HK-2 (cell line): Measurements from ENCODE around the gene RECQL5.
"Not testable (repeated sequence)": the region's sequence is repeated elsewhere in the genome, so short reads cannot be mapped to it uniquely, and the experiment has no call there.

Experiments
- DNase-seq: peaks from one replicate; pipeline ENCODE4 v3.0.0-alpha.2; 2018; ENCODE audit not compliant: unreplicated experiment

RECQL5 gene

DNA sequence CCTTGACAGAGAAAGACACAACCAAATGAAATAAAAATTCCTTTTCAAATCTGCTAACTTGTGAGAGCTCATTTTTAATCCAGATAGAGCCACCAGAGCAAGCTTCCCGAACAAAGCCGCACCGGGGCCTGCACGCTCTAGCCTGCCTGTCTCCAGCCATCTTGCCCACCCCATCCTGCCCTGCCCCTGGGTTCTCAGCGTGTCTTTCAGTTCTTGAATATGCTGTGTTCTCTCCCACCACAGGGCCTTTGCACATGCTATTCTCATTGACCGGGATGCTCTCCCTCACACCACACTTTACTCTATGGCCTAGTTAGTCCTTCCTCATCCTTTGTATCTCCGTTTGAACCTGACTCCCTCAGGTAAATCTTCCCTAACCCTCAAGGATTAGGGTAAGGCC lies 19.0 kb downstream of the RECQL5 start:
- no peak for DNase-seq

DNA sequence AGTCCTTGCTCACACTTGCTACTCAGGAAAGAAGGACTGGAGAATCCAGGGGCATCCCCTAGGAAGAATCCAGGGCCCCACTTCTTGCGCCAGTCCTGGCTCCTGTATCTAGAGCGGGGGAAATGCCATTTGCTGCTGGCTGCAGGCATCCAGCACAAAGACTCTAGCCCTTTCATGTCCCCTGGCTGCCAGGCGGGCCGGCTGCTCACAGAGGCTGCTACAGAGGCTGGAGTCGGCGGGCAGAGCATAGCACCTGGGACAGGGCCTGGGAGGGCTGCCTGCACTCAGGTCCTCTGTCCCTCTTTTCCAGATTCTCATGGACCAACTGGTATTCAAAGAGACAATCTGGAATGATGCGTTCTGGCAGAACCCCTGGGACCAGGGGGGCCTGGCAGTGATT lies 19.9 kb downstream of the RECQL5 start:
- DNase-seq = no peak

DNA sequence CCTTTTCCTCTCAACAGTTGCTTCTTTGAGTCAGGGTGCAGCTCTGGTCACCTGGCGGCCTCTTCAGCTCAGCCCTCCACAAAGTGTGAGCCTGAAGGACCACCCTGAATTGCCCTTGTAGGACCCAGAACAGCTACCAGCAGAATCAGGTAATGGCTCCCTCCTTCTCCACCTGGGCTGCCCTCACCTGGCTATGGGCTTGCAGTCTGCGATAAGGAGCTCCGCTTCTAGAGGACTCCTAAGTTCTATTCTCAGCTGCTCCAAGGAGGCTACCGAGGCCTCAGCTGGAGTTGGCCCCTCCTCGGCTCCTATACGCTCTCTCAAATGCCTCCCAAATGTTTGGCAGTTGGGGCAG lies 20.3 kb downstream of the RECQL5 start:
- no peak for DNase-seq

DNA sequence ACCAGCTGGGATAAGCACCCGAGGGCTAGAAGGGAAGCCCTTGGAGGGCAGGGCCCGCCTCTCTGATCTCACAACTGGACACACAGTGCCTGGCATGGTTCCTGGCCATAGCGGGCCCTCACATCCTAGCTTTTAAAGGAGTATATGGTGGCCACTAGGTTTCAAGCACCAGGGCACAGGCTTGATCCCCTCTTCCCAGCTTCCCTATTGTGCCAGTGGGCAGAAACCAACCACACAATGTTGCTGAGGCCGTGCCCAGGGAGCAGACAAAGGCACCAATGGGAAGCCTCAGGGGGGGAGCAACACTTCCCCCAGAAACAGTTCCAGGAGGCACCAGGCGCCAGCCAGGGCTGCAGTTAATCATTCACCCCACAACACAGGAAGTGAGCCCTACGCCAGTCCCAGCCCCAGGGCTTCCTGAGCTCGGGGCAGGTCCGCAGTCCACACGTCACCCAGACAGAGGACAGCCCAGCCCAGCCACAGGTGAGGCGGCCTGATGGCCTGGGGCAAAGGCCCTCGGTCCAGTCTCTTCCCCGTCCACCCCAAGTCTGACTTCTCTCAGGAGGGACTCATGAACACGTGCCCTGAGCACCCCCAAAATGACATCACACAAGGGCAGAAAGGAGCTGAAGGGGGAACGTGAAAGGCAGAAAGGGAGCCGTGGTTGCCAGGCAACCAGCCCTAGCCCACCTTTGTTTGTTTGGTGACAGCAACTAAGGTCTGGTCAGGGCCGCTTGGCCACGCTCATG lies 20.9 kb downstream of the RECQL5 start:
- DNase-seq = peak; percentile 94

DNA sequence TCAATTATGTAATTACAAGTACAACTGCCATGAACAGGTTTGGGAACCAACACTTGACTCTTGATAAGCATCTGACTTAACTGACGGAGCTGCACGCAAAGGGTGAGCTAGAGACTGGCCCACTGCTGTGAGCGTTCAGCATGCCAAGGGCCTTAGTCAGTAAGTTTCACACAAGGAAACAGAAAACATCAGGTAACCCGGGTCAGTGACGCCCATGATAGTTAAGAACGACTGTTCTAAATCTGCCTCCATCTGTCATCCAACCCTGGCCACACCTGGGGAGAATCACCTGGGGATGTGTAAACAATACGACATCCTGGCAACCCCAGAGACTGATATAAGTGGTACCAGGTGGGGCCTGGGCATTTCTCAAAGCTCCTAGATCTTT lies 21.5 kb downstream of the RECQL5 start:
- peak; percentile 66 for DNase-seq

DNA sequence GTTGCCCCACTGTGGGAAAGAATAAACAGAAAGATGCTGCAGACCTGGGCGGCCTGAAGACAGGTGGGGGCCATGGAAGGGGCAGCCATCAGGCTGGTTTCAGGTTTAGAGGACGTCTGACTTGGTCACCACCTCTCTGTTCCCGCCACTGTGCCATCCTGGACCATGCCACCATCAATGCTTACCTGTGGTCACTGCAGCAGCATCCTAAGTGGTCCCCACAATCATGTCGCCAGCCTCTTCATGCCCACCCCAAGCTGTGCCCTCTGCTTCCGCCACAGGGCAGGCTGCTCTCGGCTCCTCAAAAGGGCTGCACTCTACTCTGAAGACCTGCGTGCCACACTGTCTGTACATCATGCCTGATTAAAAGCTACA lies 23.3 kb downstream of the RECQL5 start:
- DNase-seq = no peak

DNA sequence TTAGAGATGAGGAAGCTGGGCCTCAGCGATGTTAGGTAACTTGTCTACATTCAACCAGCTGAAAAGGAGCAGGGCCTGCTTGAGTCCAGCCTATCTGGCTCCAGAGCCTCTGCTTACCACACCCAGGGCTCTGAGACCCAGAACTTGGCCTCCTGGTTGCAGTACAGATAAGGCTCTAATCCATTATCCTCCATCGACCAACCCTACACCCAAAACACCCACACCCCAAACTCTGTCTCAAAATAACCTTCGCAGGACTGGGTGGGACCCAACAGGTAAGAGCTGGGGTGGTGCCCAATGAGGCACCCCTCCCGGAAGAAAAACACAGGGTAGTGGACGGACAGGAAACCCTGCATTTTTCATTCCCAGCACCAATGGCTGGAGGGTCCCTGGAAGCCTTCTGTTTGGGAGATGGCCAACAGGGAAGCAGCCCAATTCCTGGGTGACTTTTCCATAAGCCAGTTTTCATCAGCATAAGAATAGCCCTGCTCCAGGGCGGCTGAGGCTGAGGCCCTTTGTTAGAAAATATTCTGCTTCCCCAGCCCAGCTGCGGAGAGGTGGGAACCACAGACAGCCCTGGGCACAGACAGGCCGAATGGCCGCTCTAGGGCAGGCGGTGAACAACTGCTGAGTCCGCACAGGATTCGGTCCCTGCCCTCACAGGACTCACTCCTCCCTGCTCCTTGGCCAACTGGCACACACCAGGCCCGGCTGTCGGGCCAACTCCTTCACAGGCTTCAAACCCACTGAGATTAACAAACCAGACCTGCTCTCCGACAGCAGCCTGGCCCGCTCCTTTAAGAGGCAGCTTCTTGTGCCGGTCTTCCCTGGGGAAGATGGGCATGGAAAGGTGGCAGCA lies 23.9 kb downstream of the RECQL5 start:
- no peak for DNase-seq

DNA sequence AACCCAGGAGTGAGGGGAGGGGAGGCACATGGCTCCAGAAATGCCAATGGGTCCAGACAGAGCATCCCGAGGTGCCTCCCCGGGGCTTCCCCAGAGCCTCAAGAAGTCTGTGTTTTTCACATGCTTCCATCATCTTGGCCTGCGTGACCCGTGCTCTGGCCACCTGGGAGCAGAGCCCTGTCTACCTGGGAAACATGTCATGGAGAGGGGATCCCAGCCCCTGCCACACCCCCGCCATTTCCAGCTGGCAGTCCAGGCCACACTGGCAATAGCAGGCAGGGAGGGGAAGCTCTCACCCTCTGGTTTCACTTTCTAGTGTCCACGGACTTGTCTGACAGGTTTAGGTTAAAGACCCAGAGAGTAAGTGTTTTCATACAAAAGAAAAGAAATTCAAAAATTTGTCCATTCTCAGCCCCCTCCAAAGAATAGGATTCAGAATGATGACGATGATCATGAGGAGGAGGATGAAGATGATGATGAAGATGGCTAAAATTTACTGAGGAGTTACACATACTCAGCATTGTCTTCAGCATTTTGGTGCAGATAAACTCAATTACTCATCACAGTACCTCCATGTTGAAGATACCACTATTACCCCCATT lies 24.7 kb downstream of the RECQL5 start:
- no peak for DNase-seq

DNA sequence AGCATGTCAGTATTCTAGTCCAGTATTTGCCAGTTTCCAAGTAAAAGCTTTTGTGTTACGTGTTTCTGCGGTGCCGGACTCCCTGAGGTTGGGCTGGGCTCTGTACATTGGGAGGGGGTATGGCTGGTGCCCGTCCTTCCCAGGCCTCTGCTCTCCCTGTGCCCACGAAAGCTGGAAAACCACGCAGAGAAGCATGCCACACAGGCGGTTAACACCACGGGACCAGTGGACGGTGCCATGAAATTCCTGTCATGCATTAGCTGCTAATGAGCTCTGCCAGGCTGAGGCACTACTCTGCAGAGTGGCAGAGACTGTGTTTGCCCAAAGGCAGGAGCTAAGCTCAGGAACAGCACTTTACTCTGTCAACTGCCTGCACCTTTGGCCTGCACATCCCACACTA lies 25.6 kb downstream of the RECQL5 start:
- no peak for DNase-seq

DNA sequence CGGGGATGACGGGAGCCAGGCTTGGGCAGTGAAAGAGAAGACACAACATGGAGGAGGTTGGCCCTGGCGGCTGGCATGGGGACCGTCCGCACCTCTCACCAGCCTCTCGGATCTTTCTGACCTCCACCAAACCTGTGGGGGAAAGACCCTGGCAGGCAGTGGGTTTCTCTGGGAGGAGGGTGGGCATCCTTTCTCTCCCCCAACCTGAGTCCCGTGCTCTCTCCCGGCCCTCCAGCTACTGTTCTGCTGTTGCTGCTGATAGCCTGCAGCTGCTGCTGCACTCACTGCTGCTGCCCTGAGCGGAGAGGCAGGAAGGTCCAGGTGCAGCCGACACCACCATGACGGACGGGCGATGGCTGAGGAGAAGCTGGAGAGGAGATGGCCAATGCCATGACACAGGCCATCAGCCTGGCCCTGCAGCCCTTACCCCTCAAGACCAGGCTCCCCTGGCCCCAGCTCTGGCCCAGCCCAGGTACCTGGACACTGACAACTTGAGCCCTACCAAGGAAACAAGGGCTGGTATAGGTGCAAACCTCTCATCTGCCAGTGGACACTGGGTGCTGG lies 26.3 kb downstream of the RECQL5 start:
- no peak for DNase-seq

DNA sequence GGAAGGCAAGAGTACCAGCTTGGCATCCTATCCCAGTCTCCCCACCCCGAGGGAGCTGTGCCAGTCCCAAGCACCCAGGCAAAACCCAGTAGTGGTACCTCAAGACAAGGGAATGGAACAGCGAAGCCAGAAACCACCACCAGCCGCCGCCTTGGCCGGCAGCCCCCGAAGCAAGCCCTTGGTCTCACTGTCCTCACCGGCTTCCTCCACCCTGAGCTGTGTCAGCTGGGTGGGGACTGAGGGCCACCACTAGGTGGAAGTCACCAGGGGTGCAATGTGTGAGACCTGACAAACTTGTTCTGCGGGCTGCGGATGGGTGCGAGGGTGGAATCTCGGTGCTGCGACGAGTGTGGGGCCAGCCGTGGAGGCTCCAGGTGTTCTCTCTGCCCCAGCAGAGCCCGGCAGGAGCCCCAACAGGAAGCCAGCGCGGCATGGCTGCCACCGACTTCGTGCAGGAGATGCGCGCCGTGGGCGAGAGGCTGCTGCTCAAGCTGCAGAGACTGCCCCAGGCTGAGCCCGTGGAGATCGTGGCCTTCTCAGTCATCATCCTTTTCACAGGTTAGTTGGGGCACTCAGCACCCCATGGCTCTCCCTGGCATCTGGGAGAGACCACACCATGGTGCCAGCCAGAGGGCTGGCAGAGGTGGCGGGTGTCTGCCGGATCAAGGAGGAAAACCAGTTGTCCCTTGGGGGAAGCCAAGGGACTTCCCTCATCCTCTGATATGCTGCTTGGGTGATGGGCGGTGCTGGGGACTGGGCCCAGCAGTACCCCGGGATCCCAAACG lies 27.0 kb downstream of the RECQL5 start:
- DNase-seq = no peak

DNA sequence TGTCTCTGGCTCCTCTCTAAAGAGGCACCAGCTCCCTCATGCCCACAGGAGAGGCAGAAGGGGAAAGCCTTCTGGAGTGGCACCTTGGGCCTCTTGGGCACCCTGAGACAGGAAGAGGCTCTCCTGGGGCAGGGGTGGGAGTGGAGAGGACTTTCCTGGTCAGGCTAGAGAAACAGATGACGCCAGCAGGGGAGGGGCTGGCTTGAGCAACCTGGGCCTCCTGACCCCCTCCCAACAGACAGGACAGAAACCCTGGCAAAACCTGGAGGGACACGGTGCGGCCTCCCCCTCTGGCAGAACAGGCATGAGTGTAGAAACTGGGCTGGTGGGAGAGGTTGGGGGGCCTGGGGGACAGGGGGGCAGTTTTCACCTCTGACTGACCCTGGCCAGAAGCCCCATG lies 27.6 kb downstream of the RECQL5 start:
- no peak for DNase-seq

DNA sequence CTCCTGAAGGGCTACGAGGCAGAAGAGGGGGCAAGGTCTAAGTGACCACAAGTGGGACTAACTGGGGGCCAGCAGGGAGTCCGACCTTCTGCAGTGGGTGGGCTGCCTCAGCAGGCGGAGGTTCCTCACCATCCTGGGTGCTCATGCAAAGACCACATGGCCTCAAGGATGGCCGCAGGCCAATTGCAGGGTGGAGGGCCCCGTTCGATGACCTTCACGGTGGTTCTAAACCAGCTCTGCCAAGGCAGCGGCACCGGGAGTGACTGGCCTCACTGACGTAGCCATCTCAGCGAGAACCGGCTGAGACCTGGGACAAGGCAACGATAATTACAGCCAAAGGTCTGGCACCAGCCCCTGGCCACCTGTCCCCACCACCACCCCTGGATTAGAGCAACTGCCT lies 28.1 kb downstream of the RECQL5 start:
- DNase-seq = no peak

DNA sequence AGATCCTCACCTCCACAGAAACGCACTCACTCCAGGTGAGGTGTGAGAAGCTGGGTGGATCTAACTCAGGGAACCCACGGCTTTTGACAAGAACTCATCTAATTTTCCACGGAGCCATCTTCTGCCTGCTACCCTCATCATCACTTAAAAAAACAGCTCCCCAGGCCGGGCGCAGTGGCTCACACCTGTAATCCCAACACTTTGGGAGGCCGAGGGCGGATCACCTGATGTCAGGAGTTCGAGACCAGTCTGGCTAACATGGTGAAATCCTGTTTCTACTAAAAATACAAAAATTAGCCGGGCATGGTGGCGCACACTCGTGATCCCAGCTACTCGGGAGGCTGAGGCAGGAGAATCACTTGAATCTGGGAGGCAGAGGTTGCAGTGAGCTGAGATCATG lies 28.9 kb downstream of the RECQL5 start:
- DNase-seq = not testable (repeated sequence)

DNA sequence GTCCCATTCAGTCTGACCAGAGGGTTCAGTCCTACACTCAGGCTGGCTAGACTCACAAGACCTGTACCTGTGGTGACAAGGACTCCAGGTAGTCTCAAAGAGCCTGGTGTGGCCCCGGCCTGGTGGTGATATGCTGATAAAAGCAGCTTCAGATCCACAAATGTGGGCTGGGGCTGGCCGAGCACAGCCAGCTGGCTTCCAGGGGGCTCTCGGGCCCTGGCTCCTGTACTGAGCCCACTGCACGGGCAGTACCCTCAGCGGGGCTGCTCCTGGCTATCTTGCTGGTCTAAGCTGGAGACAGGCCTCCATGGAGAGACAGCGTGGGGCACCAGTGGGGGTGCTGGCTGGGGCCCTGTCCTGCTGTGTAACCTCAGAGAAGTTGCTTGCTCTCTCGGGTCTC lies 29.4 kb downstream of the RECQL5 start:
- no peak for DNase-seq

DNA sequence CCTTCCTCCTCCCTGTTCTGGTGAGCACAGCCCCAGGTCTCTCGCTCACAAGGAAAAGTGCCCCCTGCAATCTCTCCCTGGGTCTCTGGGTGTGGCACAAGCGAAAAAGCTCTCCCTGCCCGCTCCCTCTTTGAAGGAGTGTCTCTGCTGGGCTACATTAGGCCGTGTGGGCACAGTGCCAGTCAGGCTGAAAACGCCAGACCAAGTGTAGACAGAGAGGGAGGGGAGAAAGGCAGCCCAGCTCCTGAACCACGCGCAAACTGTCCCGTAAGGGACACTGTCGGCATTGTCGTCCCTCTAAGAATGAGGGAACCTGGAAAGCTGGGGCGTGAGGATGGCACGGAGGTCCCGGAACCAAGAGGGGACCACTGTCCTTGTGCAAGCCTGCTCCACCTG lies 29.8 kb downstream of the RECQL5 start:
- DNase-seq = no peak

DNA sequence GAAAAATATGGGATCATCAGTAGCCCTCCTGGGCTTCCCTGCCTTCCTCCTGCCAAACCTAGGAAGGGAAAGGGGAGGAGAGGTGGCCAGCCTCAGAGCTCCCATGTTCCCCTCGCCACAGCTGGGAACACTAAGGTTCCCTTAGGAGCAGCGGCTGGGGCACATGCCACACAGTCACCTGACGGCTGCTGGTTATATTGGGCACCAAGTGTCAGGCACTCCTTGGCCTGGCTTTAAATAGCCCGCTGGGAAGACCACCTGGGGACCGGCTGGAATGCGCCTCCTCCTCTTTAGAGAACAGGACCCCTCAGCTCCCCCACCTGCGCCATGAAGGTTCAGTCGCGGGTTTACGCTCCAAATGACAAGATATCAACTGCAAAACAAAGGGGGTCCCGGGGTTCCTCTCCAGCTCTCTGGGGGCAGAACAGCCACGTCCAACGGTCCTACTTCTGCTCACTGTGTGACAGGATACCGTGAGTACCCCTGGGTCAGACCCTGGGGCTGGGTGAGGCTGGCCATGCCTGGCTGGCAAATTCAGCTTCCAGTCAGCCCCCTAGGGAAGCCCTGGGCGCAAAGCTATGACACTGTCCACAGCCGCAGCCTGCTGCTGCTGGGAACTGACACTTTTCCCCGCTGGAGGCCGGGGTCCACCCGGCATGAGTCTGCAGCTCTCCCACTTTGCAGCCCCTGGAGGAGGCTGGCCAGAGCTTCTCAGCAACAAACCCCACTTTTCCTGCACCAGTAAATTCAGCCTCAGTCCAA lies 30.4 kb downstream of the RECQL5 start:
- no peak for DNase-seq

DNA sequence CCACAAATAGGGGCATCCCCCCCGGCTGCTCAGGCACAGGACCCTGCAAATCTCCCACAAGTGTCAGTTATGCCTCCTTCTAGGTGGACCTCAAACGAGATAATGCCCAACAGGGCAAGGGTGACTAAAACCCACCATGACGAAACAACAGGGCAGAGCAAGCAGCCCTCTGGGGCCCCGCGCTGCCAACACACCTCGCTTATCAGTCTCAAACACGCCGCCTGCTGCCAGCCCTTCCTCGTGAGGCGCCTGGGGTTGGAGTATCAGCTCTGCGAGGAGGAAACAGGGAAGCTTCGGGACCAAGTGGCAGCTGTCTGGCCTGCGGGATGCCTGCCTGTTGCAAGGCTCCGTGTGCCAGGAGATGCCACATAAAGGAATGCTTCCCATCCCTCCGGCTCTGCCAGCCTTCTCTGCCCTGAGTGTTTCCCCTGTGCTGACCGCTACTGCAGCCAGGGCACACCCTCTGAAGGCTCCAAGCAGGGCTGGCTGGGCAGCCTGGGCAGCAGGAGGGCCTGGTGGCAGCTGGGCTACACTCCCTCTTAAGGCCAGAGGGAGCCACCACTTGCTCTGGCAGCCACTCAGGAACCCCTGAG lies 31.2 kb downstream of the RECQL5 start:
- DNase-seq = no peak

DNA sequence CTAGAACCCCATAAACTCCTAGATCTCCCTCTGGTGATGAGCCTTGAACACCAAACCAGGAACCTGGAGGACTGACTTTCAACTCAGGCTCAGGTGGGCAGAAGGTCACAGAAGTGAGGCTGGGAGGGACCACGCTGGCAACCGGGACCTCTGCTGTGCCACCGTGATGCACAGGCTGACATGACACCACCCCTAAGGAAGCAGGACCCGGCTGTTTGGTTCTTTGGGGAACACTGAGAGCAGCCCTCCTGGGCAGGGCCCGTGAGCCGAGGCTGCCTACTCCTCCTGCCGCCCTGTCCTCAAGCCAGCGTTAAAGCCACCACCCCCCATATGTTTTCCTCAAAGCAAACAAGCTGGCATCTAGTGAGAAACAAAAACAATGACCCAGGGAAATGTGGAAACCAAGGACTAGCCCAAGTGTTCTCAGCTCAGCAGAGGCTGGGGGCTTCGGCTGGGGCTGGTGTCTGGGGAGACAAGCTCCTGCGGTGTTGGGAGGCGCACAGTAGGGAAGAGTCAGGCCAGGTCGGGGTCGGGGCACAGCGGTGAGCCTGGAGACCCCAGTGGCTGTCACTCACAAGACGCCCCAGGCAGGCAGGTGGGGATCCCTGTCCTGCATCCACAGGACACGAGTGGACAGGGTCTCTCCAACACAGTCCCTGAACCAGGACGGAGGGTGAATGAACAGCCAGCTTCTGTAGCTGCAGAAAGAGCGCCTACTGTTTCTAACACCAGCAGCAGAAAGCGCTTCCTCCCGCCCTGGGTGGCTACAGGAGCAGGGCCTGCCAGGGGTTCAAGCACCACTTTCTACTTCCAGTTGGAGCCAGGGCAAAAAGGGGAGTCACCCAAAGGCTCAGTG lies 32.0 kb downstream of the RECQL5 start:
- no peak for DNase-seq

DNA sequence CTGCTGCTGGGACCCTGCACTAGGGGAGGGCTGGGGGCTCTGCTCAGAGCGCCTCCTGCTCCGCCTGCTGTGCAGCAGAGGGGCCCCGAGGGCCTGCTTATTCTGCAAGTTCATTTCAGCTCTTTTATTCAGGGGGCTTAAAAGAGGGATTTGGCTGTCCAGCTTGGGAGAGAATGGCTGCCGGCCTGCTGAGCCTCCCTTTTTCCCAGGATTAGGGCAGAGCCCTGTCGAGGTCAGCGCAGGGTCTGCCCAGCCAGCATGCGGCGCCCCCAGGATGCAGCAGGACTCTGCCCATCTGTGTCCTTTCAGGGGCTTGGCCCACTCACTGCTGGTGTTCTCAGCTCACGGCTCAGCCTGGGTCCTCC lies 32.6 kb downstream of the RECQL5 start:
- no peak for DNase-seq
